GM18909 (cell line): ENCODE results near the gene EME1.

Experiments
- ATAC-seq: cut with Tn5 transposase; IDR thresholded peaks from one replicate; pipeline ENCODE4 v1.9.1; 2021; ENCODE audit warnings: mild to moderate bottlenecking; ENCODE audit not compliant: unreplicated experiment, poor library complexity

EME1 gene

GRCh38 chr17:50362661-50363060 is 10.4 kb upstream of the EME1 start:
- ATAC-seq = no peak

DNA sequence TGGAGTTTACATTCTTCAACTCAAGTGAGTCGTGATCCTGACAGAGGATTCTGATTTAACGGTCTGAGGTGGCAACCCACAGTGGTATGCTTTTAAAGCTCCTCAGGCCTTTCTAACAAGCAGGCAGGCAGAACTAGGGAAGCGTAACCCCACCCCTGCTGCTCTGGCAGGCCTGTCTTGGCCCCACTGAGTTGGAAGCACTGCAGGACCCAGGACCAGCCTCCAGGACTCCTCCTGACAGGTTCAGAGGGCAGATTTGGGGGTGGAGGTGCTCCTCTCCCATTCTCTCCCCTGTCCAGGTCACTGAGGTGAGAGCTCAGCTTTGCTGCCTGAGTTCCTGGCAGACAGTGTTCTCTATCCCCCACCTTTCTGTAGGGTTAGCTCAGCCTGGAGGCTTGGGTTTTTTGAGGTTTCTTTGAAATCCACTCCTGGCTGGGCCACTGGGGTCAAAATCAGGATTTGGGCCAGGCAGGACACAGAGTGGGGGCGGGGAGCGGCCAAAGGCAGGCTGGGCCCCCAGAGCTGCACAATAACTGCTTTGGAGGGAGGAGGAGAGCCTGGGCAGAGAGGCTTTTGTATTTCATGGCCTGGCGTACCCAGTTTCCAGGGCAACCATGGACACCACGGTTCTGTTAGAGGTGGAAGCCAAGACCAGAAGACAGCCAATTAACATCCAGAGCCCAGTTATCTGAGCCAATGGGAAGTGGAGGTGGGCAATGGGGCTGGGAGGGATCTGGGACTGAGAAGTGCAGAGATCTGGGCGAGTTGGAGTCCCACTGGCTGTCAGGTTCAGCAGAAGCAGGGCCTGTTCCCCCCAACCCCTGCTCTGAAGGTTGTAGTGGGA is 9.6 kb upstream of the EME1 start:
- ATAC-seq = no peak

DNA sequence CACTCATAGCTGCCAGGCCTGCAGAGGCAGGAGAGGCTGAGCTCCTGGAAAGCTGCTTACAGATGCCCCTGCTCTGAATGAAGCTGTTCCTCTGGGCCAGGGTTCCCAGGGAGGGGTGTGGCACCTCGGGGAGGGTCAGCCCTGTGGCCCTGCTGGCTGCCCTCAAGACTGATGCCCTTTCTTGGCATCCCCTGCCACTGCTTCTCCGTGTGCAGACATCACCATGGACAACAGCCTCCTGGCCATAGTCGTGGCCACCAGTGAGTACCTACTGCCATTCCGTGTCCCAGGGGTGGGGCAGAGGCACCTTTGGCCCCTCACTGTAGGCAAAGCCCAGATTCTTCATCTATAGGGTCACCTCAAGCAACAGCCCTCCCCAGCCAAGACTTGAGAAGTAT is 9.0 kb upstream of the EME1 start:
- no peak for ATAC-seq

- ATAC-seq = no peak
Measured at GRCh38 chr17:50364715-50365114, 8.3 kb upstream of the EME1 start.

DNA sequence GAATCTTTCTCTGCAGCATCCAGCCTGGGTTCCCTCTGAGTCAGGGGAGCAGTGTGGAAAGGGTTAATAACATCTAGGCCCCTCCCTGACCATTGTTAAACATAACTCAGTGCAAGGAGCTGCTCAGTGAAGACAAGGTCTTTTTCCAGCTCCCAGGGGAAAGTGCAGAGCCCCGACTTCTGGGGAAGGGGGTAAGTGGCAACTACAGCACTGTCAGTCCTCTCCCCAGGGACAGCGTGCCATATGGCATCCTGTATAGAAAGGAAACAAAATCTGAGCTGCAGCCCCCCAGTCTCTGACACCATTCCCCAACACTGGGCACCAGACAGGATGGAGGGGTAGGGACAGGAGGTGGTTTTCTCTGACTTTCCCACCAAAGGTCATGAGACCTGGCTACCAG is 7.9 kb upstream of the EME1 start:
- no peak for ATAC-seq

DNA sequence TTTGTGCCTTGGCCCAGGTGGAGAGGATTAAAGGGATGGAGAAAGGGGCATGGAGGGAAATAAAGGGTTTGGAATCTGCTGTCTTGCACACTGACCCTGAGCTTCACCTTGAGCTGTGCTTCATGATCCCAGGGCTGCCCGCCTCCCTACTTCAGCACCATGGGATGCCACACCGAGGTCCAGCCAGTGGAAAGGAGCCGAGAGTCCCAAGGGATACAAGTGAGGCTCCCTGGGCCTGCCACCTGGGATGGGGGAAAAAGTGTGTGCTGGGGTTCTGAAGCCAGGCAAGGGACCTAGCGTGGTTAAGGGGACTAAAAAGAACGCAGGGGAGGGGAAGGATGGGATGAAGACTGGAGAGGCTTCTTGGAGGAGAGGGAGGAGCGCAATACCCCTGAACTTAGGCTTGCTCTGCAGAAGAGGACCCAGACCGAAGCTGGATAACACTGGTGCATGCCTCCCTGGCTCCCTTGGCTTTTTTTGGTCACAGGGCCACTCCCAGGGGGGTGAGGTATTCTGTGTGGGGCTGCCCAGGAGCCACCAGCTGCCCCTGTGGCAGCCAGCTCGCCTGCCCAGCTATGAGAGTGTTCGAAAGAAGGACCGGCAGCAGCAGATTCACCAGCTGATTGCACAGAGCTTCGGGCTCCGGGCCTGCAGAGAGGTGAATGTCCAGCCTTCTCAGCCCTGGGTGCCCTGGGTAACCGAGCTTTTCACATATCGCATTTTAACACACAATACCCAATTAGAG is 7.2 kb upstream of the EME1 start:
- no peak for ATAC-seq

DNA sequence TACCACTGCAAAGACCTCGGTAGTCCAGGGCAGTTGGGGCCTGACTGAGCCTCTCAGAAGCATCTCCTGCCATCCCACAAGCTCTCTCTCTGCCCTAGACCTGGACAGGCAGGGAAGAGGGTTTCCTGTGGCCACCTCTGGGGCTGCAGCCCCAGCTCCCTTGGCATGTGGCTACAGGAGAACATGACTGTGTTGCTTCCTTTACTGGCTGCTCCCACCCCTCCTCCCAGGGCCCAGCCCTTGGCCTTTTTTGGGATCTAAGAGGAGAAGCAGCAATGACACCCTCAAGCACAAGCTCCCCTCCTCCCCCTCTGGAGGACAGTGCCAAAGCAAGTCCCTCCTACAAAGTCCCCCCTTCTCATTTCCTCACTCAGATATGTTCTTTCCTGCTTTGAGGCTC is 5.6 kb upstream of the EME1 start:
- ATAC-seq = no peak

DNA sequence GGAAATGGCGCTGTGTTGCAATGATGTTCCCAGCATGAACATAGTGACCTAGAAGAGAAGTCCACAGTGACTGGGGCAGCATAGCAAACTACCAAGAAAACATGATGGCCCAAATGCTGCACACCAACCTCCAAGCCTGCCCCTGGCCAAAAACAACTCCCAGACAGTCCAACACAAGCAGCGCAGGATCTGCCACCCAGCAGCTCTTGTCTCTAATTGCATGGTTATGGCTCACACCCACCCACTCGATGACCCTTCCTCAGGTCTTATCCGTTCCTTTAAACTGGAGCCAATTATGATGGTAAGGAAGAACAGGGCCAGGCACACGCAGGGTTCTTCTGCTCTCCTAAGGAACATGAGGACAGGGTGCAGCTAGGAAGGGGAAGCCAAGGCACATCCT is 3.0 kb upstream of the EME1 start:
- ATAC-seq = no peak

DNA sequence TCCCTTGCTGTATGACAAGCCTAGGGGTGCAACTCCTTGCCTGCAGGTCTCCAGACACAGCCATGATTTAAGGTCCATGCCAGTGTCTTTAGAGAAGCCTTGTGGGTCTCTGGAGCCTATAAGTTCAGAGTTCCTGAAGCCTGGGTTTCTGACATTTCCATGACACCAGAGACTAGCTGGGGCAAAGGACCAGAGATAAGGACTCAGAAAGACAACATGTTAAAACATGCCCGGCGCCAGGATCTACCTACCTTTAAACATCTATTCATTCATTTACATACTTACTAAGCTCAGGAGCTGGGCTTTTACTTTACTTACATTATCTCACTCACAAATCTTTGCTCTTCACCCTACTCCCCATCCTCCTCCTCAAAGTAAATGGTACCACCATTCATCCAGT is 1.5 kb upstream of the EME1 start:
- no peak for ATAC-seq

DNA sequence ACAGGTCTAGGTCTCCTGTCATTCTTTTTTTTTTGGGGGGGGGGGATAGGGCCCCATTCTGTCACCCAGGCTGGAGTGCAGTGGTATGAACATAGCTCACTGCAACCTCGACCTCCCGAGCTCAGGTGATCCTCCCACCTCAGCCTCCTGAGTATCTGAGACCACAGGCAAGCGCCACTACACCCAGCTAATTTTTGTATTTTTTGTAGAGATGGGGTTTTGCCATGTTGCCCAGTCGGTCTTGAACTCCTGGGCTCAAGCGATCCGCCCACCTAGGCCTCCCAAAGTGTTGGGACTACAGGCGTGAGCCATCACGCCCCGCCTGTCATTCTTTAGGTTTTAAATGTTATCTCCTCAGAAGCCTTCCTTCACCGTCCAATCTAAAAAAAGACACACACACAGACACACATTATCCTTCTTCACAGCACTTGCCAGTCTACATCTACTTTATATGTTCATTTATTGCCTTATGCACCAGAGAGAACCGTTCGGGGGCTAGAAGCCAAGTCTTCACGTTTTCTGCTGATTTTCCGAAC is 739 bp upstream of the EME1 start:
- no peak for ATAC-seq

GRCh38 chr17:50373705-50374104 is 676 bp downstream of the EME1 start:
- no peak for ATAC-seq

DNA sequence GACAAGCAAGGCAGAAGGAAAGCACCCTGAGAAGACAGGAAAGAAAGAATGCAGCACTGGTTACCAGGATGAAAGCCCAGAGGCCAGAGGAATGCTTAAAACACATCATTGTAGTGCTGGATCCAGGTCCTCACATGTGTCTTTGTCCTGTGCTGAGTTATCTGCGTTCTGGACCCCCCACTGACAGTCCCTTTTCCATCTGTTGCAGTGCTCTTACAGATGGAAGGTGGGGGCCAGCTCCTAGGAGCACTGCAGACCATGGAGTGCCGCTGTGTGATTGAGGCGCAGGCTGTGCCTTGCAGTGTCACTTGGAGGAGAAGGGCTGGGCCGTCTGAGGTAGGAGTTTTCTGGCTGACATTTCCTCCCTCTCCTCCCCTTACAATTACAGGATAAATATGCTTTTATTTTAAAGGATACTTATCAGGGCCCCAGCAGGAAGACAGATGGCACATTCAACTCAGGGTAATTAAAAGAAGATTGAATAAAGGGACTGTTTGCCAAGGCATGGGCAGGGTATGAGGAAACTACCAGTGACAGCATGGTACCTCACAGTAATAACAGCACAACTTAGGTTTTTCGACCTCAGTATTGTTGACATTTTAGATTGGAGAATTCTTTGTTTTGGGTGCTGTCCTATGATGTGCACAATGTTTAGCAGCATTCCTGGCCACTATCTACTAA is 3.0 kb downstream of the EME1 start:
- ATAC-seq = no peak

DNA sequence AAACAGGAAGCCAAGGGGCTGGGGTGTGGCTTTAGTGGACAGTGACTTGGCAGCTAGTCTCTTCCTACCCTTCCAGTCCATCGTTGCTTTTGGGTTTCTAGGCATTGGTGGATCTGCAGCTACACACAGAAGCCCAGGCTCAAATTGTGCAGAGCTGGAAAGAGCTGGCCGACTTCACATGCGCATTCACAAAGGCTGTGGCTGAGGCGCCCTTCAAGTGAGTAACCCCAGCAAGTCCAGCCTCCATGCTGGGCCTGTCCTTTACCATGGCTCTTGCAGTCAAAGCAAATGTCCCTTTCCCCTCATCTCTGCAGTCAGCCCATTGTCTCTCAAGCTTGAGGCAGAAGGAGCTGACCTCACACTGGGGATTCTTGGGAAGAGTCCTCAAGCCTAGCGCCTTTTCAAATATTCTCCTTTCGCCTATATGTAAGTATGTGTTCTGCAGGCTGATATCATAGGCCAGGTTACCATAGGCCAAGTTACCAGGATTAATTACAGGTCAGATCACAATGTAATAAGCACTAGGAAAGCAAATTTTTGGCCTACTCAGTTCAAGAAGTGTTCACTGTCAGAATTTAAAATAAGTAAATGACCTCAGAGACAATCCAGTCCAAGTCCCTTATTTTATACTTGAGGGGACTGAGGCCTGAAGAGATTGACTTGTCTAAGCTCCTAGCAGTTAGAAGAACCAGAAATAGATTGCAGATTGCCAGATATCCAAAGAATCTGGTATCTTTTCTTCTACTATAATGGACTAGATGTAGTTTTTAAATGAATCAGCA is 6.5 kb downstream of the EME1 start:
- no peak for ATAC-seq

DNA sequence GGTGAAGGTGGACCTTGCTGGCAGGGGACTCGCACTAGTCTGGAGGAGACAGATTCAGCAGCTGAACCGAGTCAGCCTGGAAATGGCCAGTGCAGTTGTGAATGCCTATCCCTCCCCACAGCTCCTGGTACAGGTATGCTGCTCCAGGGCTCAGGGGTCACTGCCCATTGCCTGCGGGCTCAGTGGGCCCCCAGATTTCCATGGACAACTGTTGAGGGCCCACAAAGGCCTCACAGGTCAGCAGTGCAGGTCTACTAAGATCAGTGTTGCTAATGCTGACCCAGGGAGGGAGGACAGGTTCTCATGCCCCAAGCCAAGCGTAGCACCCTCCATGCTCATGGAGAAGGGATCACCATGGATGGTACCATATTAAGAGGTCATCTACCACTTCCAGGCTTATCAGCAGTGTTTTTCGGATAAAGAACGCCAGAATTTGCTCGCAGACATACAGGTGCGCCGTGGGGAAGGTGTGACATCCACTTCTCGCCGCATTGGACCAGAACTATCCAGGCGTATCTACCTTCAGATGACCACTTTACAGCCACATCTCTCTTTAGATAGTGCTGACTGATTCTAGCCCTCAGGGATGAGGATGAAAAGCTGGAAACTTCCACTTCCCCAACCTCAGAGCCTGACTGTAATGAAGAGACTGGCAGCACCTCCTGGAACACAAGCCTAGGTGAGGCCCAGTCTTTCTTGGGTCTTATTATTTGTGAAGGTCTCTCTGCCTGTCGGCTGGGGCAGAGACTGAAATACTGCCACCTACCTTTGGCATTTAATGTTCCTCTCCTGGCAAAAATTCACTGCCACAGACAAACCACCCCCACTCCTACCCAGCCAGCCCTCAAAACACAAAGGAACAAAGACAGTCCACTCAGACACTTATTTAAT is 7.6 kb downstream of the EME1 start:
- ATAC-seq = no peak

GRCh38 chr17:50381260-50381815 is 8.3 kb downstream of the EME1 start:
- ATAC-seq = no peak

- ATAC-seq = no peak
Measured at GRCh38 chr17:50381920-50382319, 8.9 kb downstream of the EME1 start.

DNA sequence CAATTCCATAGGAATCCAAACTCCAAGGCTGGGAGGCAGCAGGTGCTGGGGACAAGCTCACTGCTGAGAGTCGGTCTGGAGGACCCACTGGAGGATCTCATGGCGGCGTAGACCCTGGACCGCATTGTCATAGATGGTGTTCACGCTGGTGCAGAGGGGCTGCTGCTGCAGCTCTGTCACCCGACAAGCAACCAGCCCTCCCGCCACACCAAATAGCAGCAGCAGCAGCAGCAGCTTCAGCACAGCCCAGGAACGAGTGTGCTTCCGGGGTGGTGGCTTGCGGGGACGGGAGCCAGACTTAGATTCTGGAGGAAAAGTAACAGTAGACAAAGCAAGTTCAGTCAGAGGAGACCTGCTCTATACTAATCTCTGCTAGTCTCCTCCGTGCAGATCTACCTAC is 9.9 kb downstream of the EME1 start:
- no peak for ATAC-seq

DNA sequence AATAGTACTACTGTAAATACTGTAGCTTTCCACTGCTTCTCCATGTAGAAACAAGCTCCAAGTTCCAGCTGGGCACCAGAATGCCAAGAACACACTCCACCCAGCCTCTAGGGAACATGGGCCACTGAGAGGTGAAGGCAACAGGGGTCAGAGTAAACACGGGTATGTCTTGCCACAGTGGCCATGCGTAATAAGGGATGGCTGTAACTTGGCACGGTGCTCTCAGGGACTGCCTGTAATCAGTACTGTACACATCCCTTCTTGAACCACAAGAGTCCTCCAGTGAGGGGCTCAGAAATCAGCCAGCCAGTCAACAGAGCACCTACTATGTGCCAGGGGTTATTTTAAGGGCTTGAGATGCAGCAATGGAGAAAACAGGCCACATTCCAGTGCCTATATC is 13.5 kb downstream of the EME1 start:
- no peak for ATAC-seq

GRCh38 chr17:50388728-50389127 is 15.7 kb downstream of the EME1 start:
- no peak for ATAC-seq
